Skeletal muscle tissue (tissue), 4 donors: Measurements from ENCODE around the gene ASXL1. TPM values are rescaled to one million over a fixed set of nuclear protein-coding genes. Genes with fewer than 3 reads are reported as not detected.
A peak's percentile ranks its signal among the peaks of the same experiment; 100 is the strongest.
"Not testable (repeated sequence)": the region's sequence is repeated elsewhere in the genome, so short reads cannot be mapped to it uniquely, and the experiment has no call there.

Experiments
- H3K27ac ChIP-seq: one replicate; pipeline ENCODE4 v1.7.0; 2013; ENCODE audit warnings: mild to moderate bottlenecking, low read depth, low read length, inconsistent platforms
- H3K27me3 ChIP-seq, 3 donors: one replicate each; pipeline ENCODE4 v1.7.0; 2013; ENCODE audit warnings: low read length in 3 of 3; ENCODE audit not compliant: control insufficient read depth in 3 of 3, insufficient read depth in 3 of 3
- H3K36me3 ChIP-seq, 3 donors: one replicate each; pipeline ENCODE4 v1.7.0; 2013; ENCODE audit warnings: low read length in 3 of 3; ENCODE audit not compliant: control insufficient read depth in 3 of 3, insufficient read depth in 3 of 3
- H3K4me1 ChIP-seq, 3 donors: one replicate each; pipeline ENCODE4 v1.7.0; 2013; ENCODE audit warnings: low read length in 3 of 3, mild to moderate bottlenecking in 3 of 3; ENCODE audit not compliant: control insufficient read depth in 3 of 3, insufficient read depth in 3 of 3
- H3K4me3 ChIP-seq, 3 donors: one replicate each; pipeline ENCODE4 v1.7.0; 2013; ENCODE audit warnings: low read length in 3 of 3
- H3K9ac ChIP-seq, 3 donors: one replicate each; pipeline ENCODE4 v1.7.0; 2013; ENCODE audit warnings: low read length in 3 of 3, mild to moderate bottlenecking in 3 of 3, moderate library complexity in 2 of 3, low read depth in 1 of 3
- H3K9me3 ChIP-seq, 3 donors: one replicate each; pipeline ENCODE4 v1.7.0; 2013; ENCODE audit warnings: low read length in 3 of 3; ENCODE audit not compliant: control insufficient read depth in 3 of 3
- total RNA-seq: library from RNA; depleted of rRNA; stranded (reverse); fragments of >200 nt; gene quantifications from one replicate; pipeline ENCODE4 v1.2.3, GENCODE V29; 2014
- donor health status: Osteomylitis.

ASXL1 gene
- total RNA-seq, 1 donor from 2014 or later = 86.1 TPM

- Histone ChIP-seq H3K27ac (no peak overlapping the region), H3K36me3 (peaks cover 0 to 5% (median 0%) of the 10 kb centered on the region in 3 donors), H3K9me3 (no peaks in the 10 kb centered on the region)
Observed at GRCh38 chr20:32378461-32378860, 20.3 kb downstream of the ASXL1 start.

GRCh38 chr20:32380037-32380436 is 21.9 kb downstream of the ASXL1 start:
- not testable (repeated sequence) for H3K9me3 ChIP-seq, H3K4me3 ChIP-seq, H3K27me3 ChIP-seq, H3K4me1 ChIP-seq, H3K36me3 ChIP-seq, H3K27ac ChIP-seq, H3K9ac ChIP-seq

More at GRCh38 chr20:32378461-32378860, 20.3 kb downstream of the ASXL1 start:
- Histone ChIP-seq H3K4me3 (no peak overlapping the region), H3K27me3 (no peaks in the 10 kb centered on the region), H3K9ac (no peak overlapping the region), H3K4me1 (peaks cover 0 to 5% (median 0%) of the 10 kb centered on the region in 3 donors)

GRCh38 chr20:32380745-32381144 is 22.6 kb downstream of the ASXL1 start:
- H3K4me3 ChIP-seq = no peak overlapping the region
- no peaks in the 10 kb centered on the region for H3K9me3 ChIP-seq
- H3K27me3 ChIP-seq = no peaks in the 10 kb centered on the region
- peaks cover 3 to 7% (median 3%) of the 10 kb centered on the region in 3 donors for H3K4me1 ChIP-seq
- peaks cover 0 to 3% (median 0%) of the 10 kb centered on the region in 3 donors for H3K36me3 ChIP-seq
- no peak overlapping the region for H3K9ac ChIP-seq
- no peak overlapping the region for H3K27ac ChIP-seq

GRCh38 chr20:32382102-32382950 is 24.2 kb downstream of the ASXL1 start:
- Histone ChIP-seq H3K9ac (no peak overlapping the region), H3K4me3 (no peak overlapping the region), H3K9me3 (no peaks in the 10 kb centered on the region), H3K4me1 (peaks cover 3 to 10% (median 8%) of the 10 kb centered on the region in 3 donors), H3K36me3 (peaks cover 0 to 3% (median 0%) of the 10 kb centered on the region in 3 donors), H3K27me3 (no peaks in the 10 kb centered on the region), H3K27ac (no peak overlapping the region)

- H3K27me3 ChIP-seq, H3K36me3 ChIP-seq, H3K4me1 ChIP-seq, H3K9me3 ChIP-seq, H3K9ac ChIP-seq, H3K27ac ChIP-seq, H3K4me3 ChIP-seq: not testable (repeated sequence)
Observed at GRCh38 chr20:32383441-32383840, 25.3 kb downstream of the ASXL1 start.

GRCh38 chr20:32385541-32385940 is 27.4 kb downstream of the ASXL1 start:
- peak overlapping the region in 2 of 3 donors; percentile 33 to 51 for H3K9ac ChIP-seq

GRCh38 chr20:32386091-32386490 is 28.0 kb downstream of the ASXL1 start:
- no peak overlapping the region for H3K4me3 ChIP-seq
- H3K9me3 ChIP-seq = no peaks in the 10 kb centered on the region
- peak overlapping the region; percentile 42 for H3K27ac ChIP-seq
- peaks cover 0 to 3% (median 0%) of the 10 kb centered on the region in 3 donors for H3K36me3 ChIP-seq
- peak overlapping the region in 2 of 3 donors; percentile 33 to 51 for H3K9ac ChIP-seq
- H3K4me1 ChIP-seq = peaks cover 3 to 8% (median 5%) of the 10 kb centered on the region in 3 donors
- no peaks in the 10 kb centered on the region for H3K27me3 ChIP-seq

More at GRCh38 chr20:32385541-32385940, 27.4 kb downstream of the ASXL1 start:
- Histone ChIP-seq H3K27ac (peak overlapping the region; percentile 42), H3K4me1 (peaks cover 3 to 8% (median 5%) of the 10 kb centered on the region in 3 donors), H3K36me3 (peaks cover 0 to 3% (median 0%) of the 10 kb centered on the region in 3 donors), H3K4me3 (peak overlapping the region; percentile 8 to 39 (median 24)), H3K9me3 (no peaks in the 10 kb centered on the region), H3K27me3 (no peaks in the 10 kb centered on the region)

GRCh38 chr20:32387252-32387651 is 29.1 kb downstream of the ASXL1 start:
- H3K4me1 ChIP-seq = peaks cover 3 to 8% (median 5%) of the 10 kb centered on the region in 3 donors
- H3K9ac ChIP-seq = no peak overlapping the region
- no peak overlapping the region for H3K27ac ChIP-seq
- H3K36me3 ChIP-seq = peaks cover 0 to 4% (median 3%) of the 10 kb centered on the region in 3 donors
- no peaks in the 10 kb centered on the region for H3K9me3 ChIP-seq
- H3K4me3 ChIP-seq = no peak overlapping the region
- no peaks in the 10 kb centered on the region for H3K27me3 ChIP-seq

GRCh38 chr20:32391003-32391402 is 32.9 kb downstream of the ASXL1 start:
- Histone ChIP-seq H3K27ac (no peak overlapping the region), H3K27me3 (no peaks in the 10 kb centered on the region), H3K9ac (no peak overlapping the region), H3K9me3 (no peaks in the 10 kb centered on the region), H3K4me1 (peaks cover 0 to 3% (median 1%) of the 10 kb centered on the region in 3 donors), H3K4me3 (no peak overlapping the region), H3K36me3 (peaks cover 0 to 4% (median 0%) of the 10 kb centered on the region in 3 donors)

GRCh38 chr20:32395066-32395465 is 36.9 kb downstream of the ASXL1 start:
- no peaks in the 10 kb centered on the region for H3K4me1 ChIP-seq
- no peak overlapping the region for H3K4me3 ChIP-seq
- H3K9ac ChIP-seq = no peak overlapping the region
- no peaks in the 10 kb centered on the region for H3K27me3 ChIP-seq
- no peaks in the 10 kb centered on the region for H3K9me3 ChIP-seq
- H3K27ac ChIP-seq = no peak overlapping the region
- H3K36me3 ChIP-seq = peaks cover 0 to 4% (median 0%) of the 10 kb centered on the region in 3 donors
